Measurements from ENCODE around the gene LAMA5.

- TF ChIP-seq POLR2A (IDR thresholded peaks at IDR 0.05) (no peak), CTCF (IDR thresholded peaks at IDR 0.05) (no peak), EP300 (IDR thresholded peaks at IDR 0.05) (no peak)
Observed at GRCh38 chr20:62286493-62287064, 80.5 kb downstream of the LAMA5 start.
